ENCODE results near the gene CRYBA2. TPM values are rescaled to one million over a fixed set of nuclear protein-coding genes. Genes with fewer than 3 reads are reported as not detected.
A peak's percentile ranks its signal among the peaks of the same experiment; 100 is the strongest.

The CRYBA2 gene
- total and polyA plus RNA-seq, 2 experiments from 2014 or later: 0.90 TPM; not detected in 1

GRCh38 chr2:218998414-218999002, 5.3 kb upstream of the CRYBA2 start:
- no peak for DNase-seq (ENCODE audit: low spot score)
- Histone ChIP-seq H3K27me3 (peaks cover 84% of the 10 kb centered on the region), H3K9me2 (replicated peaks; ENCODE audit: insufficient read depth) (no peaks in the 10 kb centered on the region), H3K9me3 (ENCODE audit: low read depth) (no peaks in the 10 kb centered on the region), H2AFZ (no peak overlapping the region), H3K4me1 (ENCODE audit: insufficient read depth) (peaks cover 21% of the 10 kb centered on the region), H3K4me2 (no peak overlapping the region), H4K20me1 (ENCODE audit: insufficient read depth, poor library complexity, severe bottlenecking) (no peaks in the 10 kb centered on the region), H3K79me2 (no peaks in the 10 kb centered on the region), H3K4me3 (no peak overlapping the region), H3K36me3 (replicated peaks; ENCODE audit: insufficient read depth, low read depth) (no peaks in the 10 kb centered on the region), H3K27ac (no peak overlapping the region)
- 79% methylated on average over 12 of the region's 12 CpGs for WGBS (ENCODE audit: low lambda C conversion rate, missing lambda C conversion rate)
- TF ChIP-seq EZH2phosphoT487 (IDR thresholded peaks at IDR 0.05; ENCODE audit: low read depth, severe bottlenecking, unreplicated experiment): no peak
- TF ChIP-seq CTCF (IDR thresholded peaks at IDR 0.05; ENCODE audit: poor library complexity): no peak
- TF ChIP-seq EZH2 (IDR thresholded peaks at IDR 0.05; ENCODE audit: borderline replicate concordance): no peak

- Histone ChIP-seq H3K4me3 (no peak overlapping the region), H3K36me3 (replicated peaks; ENCODE audit: insufficient read depth, low read depth) (no peaks in the 10 kb centered on the region), H3K4me2 (no peak overlapping the region), H3K79me2 (no peaks in the 10 kb centered on the region), H3K9me2 (replicated peaks; ENCODE audit: insufficient read depth) (no peaks in the 10 kb centered on the region), H3K9me3 (ENCODE audit: low read depth) (no peaks in the 10 kb centered on the region), H3K27ac (no peak overlapping the region), H3K4me1 (ENCODE audit: insufficient read depth) (peaks cover 27% of the 10 kb centered on the region), H4K20me1 (ENCODE audit: insufficient read depth, poor library complexity, severe bottlenecking) (no peaks in the 10 kb centered on the region), H2AFZ (no peak overlapping the region), H3K27me3 (peaks cover 84% of the 10 kb centered on the region)
- WGBS (ENCODE audit: low lambda C conversion rate, missing lambda C conversion rate): 67% methylated on average over 1 of the region's 2 CpGs
- no peak for DNase-seq (ENCODE audit: low spot score)
- TF ChIP-seq EZH2 (IDR thresholded peaks at IDR 0.05; ENCODE audit: borderline replicate concordance): no peak
- TF ChIP-seq EZH2phosphoT487 (IDR thresholded peaks at IDR 0.05; ENCODE audit: low read depth, severe bottlenecking, unreplicated experiment): no peak
Observed at GRCh38 chr2:218997731-218998130, 4.5 kb upstream of the CRYBA2 start.

- H2AFZ ChIP-seq: no peak overlapping the region
- peaks cover 21% of the 10 kb centered on the region for H3K4me1 ChIP-seq (ENCODE audit: insufficient read depth)
- H3K9me2 ChIP-seq (replicated peaks; ENCODE audit: insufficient read depth): no peaks in the 10 kb centered on the region
- no peaks in the 10 kb centered on the region for H3K9me3 ChIP-seq (ENCODE audit: low read depth)
- 61% methylated on average over 4 of the region's 4 CpGs for WGBS (ENCODE audit: low lambda C conversion rate, missing lambda C conversion rate)
- DNase-seq (ENCODE audit: low spot score): no peak
- H3K4me3 ChIP-seq: no peak overlapping the region
- H3K4me2 ChIP-seq: no peak overlapping the region
- no peak overlapping the region for H3K27ac ChIP-seq
- peaks cover 85% of the 10 kb centered on the region for H3K27me3 ChIP-seq
- H3K36me3 ChIP-seq (replicated peaks; ENCODE audit: insufficient read depth, low read depth): no peaks in the 10 kb centered on the region
- TF ChIP-seq EZH2 (IDR thresholded peaks at IDR 0.05; ENCODE audit: borderline replicate concordance) (no peak), CTCF (IDR thresholded peaks at IDR 0.05; ENCODE audit: poor library complexity) (no peak), EZH2phosphoT487 (IDR thresholded peaks at IDR 0.05; ENCODE audit: low read depth, severe bottlenecking, unreplicated experiment) (no peak)
- H4K20me1 ChIP-seq (ENCODE audit: insufficient read depth, poor library complexity, severe bottlenecking): no peaks in the 10 kb centered on the region
- H3K79me2 ChIP-seq: no peaks in the 10 kb centered on the region
Observed at GRCh38 chr2:218996937-218997336, 3.7 kb upstream of the CRYBA2 start.

GRCh38 chr2:218995972-218996711, 2.9 kb upstream of the CRYBA2 start:
- H3K36me3 ChIP-seq (replicated peaks; ENCODE audit: insufficient read depth, low read depth): no peaks in the 10 kb centered on the region
- H3K4me2 ChIP-seq: peak overlapping the region; percentile 94
- H3K9me2 ChIP-seq (replicated peaks; ENCODE audit: insufficient read depth): no peaks in the 10 kb centered on the region
- H2AFZ ChIP-seq: peak overlapping the region; percentile 64
- H3K79me2 ChIP-seq: no peaks in the 10 kb centered on the region
- no peaks in the 10 kb centered on the region for H3K9me3 ChIP-seq (ENCODE audit: low read depth)
- TF ChIP-seq EZH2 (IDR thresholded peaks at IDR 0.05; ENCODE audit: borderline replicate concordance): no peak
- TF ChIP-seq CTCF (IDR thresholded peaks at IDR 0.05; ENCODE audit: poor library complexity): peak; percentile 93
- no peak for TF ChIP-seq EZH2phosphoT487 (IDR thresholded peaks at IDR 0.05; ENCODE audit: low read depth, severe bottlenecking, unreplicated experiment)
- peaks cover 85% of the 10 kb centered on the region for H3K27me3 ChIP-seq
- H3K27ac ChIP-seq: no peak overlapping the region
- DNase-seq (ENCODE audit: low spot score): peak; percentile 94
- 4% methylated on average over 31 of the region's 43 CpGs for WGBS (ENCODE audit: low lambda C conversion rate, missing lambda C conversion rate)
- no peak overlapping the region for H3K4me3 ChIP-seq
- H4K20me1 ChIP-seq (ENCODE audit: insufficient read depth, poor library complexity, severe bottlenecking): no peaks in the 10 kb centered on the region
- peaks cover 18% of the 10 kb centered on the region for H3K4me1 ChIP-seq (ENCODE audit: insufficient read depth)

Measured in hepatocyte (in vitro differentiated cells).